Thoracic aorta (tissue), 2 donors: ENCODE measurements around the gene ACAP2. TPM values are rescaled to one million over a fixed set of nuclear protein-coding genes. Genes with fewer than 3 reads are reported as not detected.
A peak's percentile ranks its signal among the peaks of the same experiment; 100 is the strongest.

Source experiments
- ATAC-seq: fragments of 150-250 bp; one replicate; pipeline ENCODE4 v1.8.0; 2017; ENCODE audit warnings: low read depth; ENCODE audit not compliant: insufficient number of reproducible peaks, low FRiP score
- DNase-seq: peaks from one replicate; pipeline ENCODE4 v3.0.0-alpha.2; 2020; ENCODE audit warnings: low spot score
- H3K27ac ChIP-seq, 2 donors: fragments of 200-600 bp; sonication (generic); 1 replicate in 1 of 2; 2 replicates in 1 of 2; pipeline ENCODE4 v1.5.1; 2016; ENCODE audit warnings: mild to moderate bottlenecking in 2 of 2, moderate library complexity in 2 of 2
- H3K27me3 ChIP-seq: fragments of 200-600 bp; sonication (generic); replicated peaks from 2 replicates; pipeline ENCODE4 v1.6.0; 2016; ENCODE audit warnings: mild to moderate bottlenecking; ENCODE audit not compliant: insufficient read depth
- H3K36me3 ChIP-seq: fragments of 200-600 bp; sonication (generic); one replicate; pipeline ENCODE4 v1.5.1; 2016
- H3K4me1 ChIP-seq, 2 donors: fragments of 200-600 bp; sonication (generic); 1 replicate in 1 of 2; 2 replicates in 1 of 2; pipeline versions ENCODE4 v1.5.1 to v1.6.0; 2016; ENCODE audit warnings: low read depth in 2 of 2, mild to moderate bottlenecking in 1 of 2; ENCODE audit not compliant: control insufficient read depth in 1 of 2
- H3K4me3 ChIP-seq: fragments of 200-600 bp; sonication (generic); 2 replicates; pipeline ENCODE4 v1.5.1; 2016; ENCODE audit warnings: mild to moderate bottlenecking
- H3K9me3 ChIP-seq: fragments of 200-600 bp; sonication (generic); 2 replicates; pipeline ENCODE4 v1.5.1; 2016
- total RNA-seq, 2 donors: library from RNA; depleted of rRNA; stranded (reverse); fragments of >200 nt; gene quantifications; one replicate each; pipeline versions ENCODE4 v1.1.0 to v1.2.3, GENCODE V29; 2016
- TF ChIP-seq, protein P1 (sequence below): fragments of 200-600 bp; sonication (generic); IDR thresholded peaks from one replicate; pipeline ENCODE4 v1.5.1; 2019; ENCODE audit warnings: antibody characterized with exemption

Gene ACAP2
- total RNA-seq, 2 donors from 2014 or later = 32.2 to 56.7 TPM

DNA sequence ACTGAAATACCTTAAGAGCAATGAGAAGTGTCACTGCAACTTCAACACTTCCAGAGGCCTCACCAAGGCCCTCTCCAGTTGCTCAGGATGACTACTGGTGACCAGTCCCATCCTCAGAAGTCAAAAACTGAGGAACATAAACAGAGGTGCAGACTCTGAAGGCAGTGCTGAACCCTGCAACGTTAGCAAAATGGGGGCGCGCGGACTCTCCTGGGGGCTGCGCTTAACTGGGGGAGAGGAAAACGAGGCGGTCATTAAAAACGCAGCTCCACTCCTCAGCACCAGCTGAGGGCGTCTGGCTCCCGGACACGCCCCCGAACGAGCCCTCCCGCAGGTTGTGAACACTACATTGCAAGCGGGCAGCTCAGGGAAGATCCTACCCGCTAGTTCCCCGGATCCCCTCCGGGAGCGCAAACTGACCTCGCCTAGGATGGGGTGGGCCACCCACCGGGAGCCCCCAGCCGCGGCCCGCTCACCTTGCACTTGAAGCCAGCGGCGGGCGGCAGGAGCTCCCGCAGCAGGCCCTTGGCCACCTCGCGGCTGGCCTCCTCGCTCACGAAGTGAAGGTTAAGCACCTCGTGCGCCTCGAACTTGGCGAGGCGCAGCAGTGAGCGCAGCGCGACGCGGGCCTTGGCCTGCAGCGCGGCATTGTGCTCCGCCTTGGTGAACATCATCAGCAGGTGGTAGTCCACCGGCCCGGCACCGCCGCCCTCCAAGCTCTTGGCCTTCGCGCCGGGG, 172.6 kb downstream of the ACAP2 start:
- ATAC-seq = no peak
- DNase-seq = no peak
- Histone ChIP-seq H3K36me3 (no peaks in the 10 kb centered on the region), H3K27ac (peak overlapping the region; percentile 67 to 82), H3K4me1 (peaks cover 5 to 15% of the 10 kb centered on the region in 2 donors), H3K27me3 (no peaks in the 10 kb centered on the region), H3K4me3 (peak overlapping the region; percentile 94), H3K9me3 (no peaks in the 10 kb centered on the region)
- TF ChIP-seq, protein P1, sequence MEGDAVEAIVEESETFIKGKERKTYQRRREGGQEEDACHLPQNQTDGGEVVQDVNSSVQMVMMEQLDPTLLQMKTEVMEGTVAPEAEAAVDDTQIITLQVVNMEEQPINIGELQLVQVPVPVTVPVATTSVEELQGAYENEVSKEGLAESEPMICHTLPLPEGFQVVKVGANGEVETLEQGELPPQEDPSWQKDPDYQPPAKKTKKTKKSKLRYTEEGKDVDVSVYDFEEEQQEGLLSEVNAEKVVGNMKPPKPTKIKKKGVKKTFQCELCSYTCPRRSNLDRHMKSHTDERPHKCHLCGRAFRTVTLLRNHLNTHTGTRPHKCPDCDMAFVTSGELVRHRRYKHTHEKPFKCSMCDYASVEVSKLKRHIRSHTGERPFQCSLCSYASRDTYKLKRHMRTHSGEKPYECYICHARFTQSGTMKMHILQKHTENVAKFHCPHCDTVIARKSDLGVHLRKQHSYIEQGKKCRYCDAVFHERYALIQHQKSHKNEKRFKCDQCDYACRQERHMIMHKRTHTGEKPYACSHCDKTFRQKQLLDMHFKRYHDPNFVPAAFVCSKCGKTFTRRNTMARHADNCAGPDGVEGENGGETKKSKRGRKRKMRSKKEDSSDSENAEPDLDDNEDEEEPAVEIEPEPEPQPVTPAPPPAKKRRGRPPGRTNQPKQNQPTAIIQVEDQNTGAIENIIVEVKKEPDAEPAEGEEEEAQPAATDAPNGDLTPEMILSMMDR = no peak

DNA sequence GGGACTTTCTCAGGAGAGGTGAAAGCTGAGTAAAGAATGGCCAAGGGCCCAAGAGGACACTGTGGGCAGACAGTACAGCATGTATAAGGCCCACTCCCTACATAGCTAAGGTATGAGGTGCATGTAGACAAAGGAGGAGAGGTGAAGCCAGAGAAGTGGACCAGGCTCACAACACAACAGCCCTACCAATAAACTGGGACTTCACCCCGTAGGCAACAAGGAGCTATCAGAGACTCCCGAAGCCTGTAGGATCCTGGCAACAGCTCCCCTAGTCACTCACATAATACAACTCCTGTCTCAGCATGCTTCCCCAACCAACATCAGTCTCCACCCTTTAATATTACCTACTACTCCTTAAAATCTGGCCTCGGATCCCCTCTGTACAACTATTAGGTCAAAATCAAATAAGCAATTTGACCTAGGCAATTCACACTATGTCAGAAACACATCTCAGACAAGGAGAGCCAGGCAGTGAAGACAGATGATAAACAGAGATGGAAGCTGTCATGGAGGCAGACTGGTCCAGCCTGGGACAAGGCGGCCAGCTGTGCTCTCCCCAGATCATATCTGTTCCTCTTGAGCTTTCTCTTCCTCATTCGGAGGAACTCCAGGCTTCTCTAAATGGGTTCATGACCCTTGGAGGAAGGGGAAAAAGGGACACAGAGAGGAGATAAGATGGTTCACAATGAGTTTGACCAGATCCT, 173.3 kb downstream of the ACAP2 start:
- H3K27ac ChIP-seq = no peak overlapping the region

DNA sequence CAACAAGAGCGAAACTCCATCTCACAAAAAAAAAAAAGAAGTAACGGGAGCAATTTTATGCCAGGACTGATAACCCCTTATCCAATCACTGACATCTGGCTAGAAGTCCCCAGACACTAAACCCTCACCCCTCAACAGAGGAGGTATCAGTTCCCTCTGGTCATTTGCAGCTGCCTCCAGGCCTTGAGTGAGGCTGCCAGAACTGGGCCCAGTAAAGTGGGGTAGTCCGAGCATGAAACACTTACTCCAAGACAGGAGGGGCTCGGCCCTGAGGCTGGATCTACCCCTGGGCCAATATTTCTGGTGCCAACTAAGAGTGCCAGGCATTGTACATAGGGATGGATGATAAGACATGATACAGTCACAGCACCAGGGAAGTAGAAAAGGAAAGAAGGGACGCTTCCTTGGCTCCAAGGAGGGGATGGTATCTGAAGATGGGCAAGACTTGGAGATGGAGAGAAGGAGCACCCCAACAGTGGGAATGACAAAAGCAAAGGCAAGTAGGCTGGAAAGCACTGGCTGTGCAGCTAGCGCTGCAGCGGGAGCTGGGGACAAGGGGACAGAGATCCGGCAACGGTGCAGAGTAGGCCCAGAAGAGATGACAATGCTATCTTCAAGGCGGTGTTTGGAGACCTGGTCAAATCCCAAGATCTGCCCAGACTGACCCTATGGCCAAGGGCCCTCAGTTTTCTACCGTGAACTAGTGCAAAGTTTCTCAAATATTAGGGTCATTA, 174.1 kb downstream of the ACAP2 start:
- Histone ChIP-seq H3K27ac (no peak overlapping the region), H3K4me3 (no peak overlapping the region), H3K27me3 (no peaks in the 10 kb centered on the region), H3K9me3 (no peaks in the 10 kb centered on the region), H3K36me3 (no peaks in the 10 kb centered on the region), H3K4me1 (peaks cover 5 to 15% of the 10 kb centered on the region in 2 donors)
- TF ChIP-seq, protein P1 = no peak
- ATAC-seq = no peak
- no peak for DNase-seq

More for the DNA sequence above, 173.3 kb downstream of the ACAP2 start:
- Histone ChIP-seq H3K4me3 (peak overlapping the region; percentile 94), H3K9me3 (no peaks in the 10 kb centered on the region), H3K27me3 (no peaks in the 10 kb centered on the region), H3K36me3 (no peaks in the 10 kb centered on the region), H3K4me1 (peaks cover 5 to 15% of the 10 kb centered on the region in 2 donors)
- no peak for DNase-seq
- ATAC-seq = no peak
- TF ChIP-seq, protein P1 = no peak

DNA sequence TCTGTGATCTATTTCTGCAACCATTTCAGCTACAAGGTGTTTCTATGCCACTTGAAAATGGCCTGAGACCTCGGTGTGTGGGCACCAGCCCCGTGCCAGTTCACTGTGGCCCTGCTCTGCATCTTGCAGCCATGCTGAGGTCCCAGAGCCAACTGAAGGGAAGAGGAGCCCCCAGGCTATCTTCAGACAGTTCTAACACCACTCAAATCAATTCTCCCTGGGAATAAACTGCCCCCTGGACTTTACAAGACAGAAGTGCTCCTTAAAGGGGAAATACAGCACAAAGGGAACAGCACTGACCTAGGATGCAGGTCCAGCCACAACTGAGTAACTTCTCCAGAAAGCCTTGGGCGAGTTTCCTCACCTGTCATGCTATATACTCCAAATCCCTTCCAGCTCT, 175.7 kb downstream of the ACAP2 start:
- DNase-seq (no peak), ATAC-seq (no peak)
- Histone ChIP-seq H3K27me3 (no peaks in the 10 kb centered on the region), H3K4me3 (no peak overlapping the region), H3K27ac (no peak overlapping the region), H3K9me3 (no peaks in the 10 kb centered on the region), H3K4me1 (peaks cover 5 to 15% of the 10 kb centered on the region in 2 donors), H3K36me3 (no peaks in the 10 kb centered on the region)
- TF ChIP-seq, protein P1 = no peak

DNA sequence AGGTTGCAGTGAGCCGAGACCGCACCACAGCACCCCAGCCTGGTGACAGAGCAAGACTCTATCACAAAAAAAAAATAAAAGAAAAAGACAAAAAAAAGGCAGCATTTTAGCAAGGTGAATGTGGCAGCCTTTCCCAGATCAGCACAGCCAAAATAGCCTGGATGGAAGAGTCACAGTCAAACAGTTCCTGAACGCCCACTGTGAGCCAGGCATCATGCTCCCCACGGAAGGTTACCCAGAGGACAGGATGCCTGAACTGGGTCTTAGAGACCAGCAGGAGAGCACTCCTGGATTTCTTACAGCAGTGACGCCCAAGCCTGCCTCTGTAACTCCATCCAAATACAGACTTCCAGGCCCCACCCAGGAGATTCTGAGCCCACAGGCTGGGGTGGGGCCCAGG, 176.4 kb downstream of the ACAP2 start:
- Histone ChIP-seq H3K27ac (no peak overlapping the region), H3K36me3 (no peaks in the 10 kb centered on the region), H3K4me3 (no peak overlapping the region), H3K9me3 (no peaks in the 10 kb centered on the region), H3K4me1 (peaks cover 5 to 15% of the 10 kb centered on the region in 2 donors), H3K27me3 (no peaks in the 10 kb centered on the region)
- DNase-seq = no peak
- TF ChIP-seq, protein P1 = no peak
- no peak for ATAC-seq
